SH-SY5Y (cell line): ENCODE measurements around the gene PSKH1.

Experiments used
- GATA2 ChIP-seq: IDR thresholded peaks from 2 replicates; pipeline ENCODE4 v1.6.1; 2011; ENCODE audit warnings: mild to moderate bottlenecking, low read depth, low read length
- GATA3 ChIP-seq: IDR thresholded peaks from 2 replicates; pipeline ENCODE4 v1.6.1; 2011; ENCODE audit warnings: low read depth, mild to moderate bottlenecking, low read length, moderate library complexity

GRCh38 chr16:67954421-67955196 is 61.6 kb downstream of the PSKH1 start:
- TF ChIP-seq GATA3 (no peak), GATA2 (no peak)
